Motor neuron (in vitro differentiated cells): ENCODE measurements around the gene WDFY2. TPM values are rescaled to one million over a fixed set of nuclear protein-coding genes. Genes with fewer than 3 reads are reported as not detected.
A peak's percentile ranks its signal among the peaks of the same experiment; 100 is the strongest.

Experiments
- ATAC-seq, 8 experiments: fragments of 200-7000 bp; cut with Tn5 transposase; replicated peaks in 6 of 8; 2 replicates each; pipeline ENCODE4 v1.8.0; 2021; ENCODE audit warnings: mild to moderate bottlenecking in 8 of 8, moderate library complexity in 8 of 8
- H3K27ac ChIP-seq, 2 donors: fragments of 250-450 bp; sonication (Bioruptor Pico); 2 replicates each; pipeline ENCODE4 v1.9.0; 2021; ENCODE audit warnings: antibody characterized with exemption in 2 of 2, mild to moderate bottlenecking in 2 of 2, moderate library complexity in 1 of 2
- H3K4me1 ChIP-seq, 2 donors: fragments of 250-450 bp; sonication (Bioruptor Pico); replicated peaks in 1 of 2; 2 replicates each; pipeline ENCODE4 v1.6.1; 2021; ENCODE audit warnings: antibody characterized with exemption in 2 of 2, mild to moderate bottlenecking in 2 of 2, moderate library complexity in 1 of 2
- H3K4me3 ChIP-seq, 5 donors: fragments of 250-450 bp; sonication (Bioruptor Pico); 2 replicates each; pipeline ENCODE4 v1.9.0; 2021; ENCODE audit warnings: antibody characterized with exemption in 5 of 5, mild to moderate bottlenecking in 5 of 5, moderate library complexity in 4 of 5
- WGBS, 10 experiments: fragments of 450-650 bp; shearing (Covaris generic); methylation state at CpG; one replicate each; pipeline ENCODE4 v1.0.0; 2022; 5-methylcytosine and 5-hydroxymethylcytosine counted together
- in situ Hi-C, 9 experiments: fragments of 400-800 bp; cut with MboI; loops; one replicate each; pipeline ENCODE4 v1.15.0; 2021; ENCODE audit warnings: low sequenced_read_pairs in 9 of 9, low pct_unique_long_range_greater_than_20kb in 2 of 9; ENCODE audit not compliant: unreplicated experiment in 9 of 9
- total RNA-seq, 8 experiments: library from RNA; unstranded; fragments of 300-600 nt; gene quantifications; 2 replicates each; pipeline versions ENCODE4 v1.2.3 to v1.2.4, GENCODE V29; 2022

WDFY2 gene
- total RNA-seq, 8 experiments from 2014 or later: 7.0 to 20.5 (median 11.7) TPM

- peaks cover 12 to 14% of the 10 kb centered on the region in 2 donors for H3K4me1 ChIP-seq
- no peak overlapping the region for H3K4me3 ChIP-seq
- in situ Hi-C loops: no loop called here
- 76 to 98% (median 89%) methylated on average over 4 to 6 of the region's 6 CpGs for WGBS, 10 experiments
- ATAC-seq: no peak
- H3K27ac ChIP-seq: no peak overlapping the region
Measured at GRCh38 chr13:51668580-51669195, 84.4 kb downstream of the WDFY2 start.

GRCh38 chr13:51673165-51673564, 88.9 kb downstream of the WDFY2 start:
- Histone ChIP-seq H3K27ac (no peak overlapping the region), H3K4me3 (no peak overlapping the region), H3K4me1 (peaks cover 12 to 14% of the 10 kb centered on the region in 2 donors)
- no peak for ATAC-seq
- in situ Hi-C loops: no loop called here
- WGBS, 10 experiments: 37 to 100% (median 88%) methylated on average over 1 to 2 of the region's 2 CpGs; no CpG with 5 or more reads in 1 of the 10 experiments

- no peak overlapping the region for H3K27ac ChIP-seq
- WGBS, 10 experiments: 85 to 100% (median 100%) methylated on average over 1 to 5 of the region's 5 CpGs; no CpG with 5 or more reads in 2 of the 10 experiments
- ATAC-seq: no peak
- in situ Hi-C loops: no loop called here
- peaks cover 5 to 10% of the 10 kb centered on the region in 2 donors for H3K4me1 ChIP-seq
- no peak overlapping the region for H3K4me3 ChIP-seq
Measured at GRCh38 chr13:51674276-51674675, 90.0 kb downstream of the WDFY2 start.

DNA sequence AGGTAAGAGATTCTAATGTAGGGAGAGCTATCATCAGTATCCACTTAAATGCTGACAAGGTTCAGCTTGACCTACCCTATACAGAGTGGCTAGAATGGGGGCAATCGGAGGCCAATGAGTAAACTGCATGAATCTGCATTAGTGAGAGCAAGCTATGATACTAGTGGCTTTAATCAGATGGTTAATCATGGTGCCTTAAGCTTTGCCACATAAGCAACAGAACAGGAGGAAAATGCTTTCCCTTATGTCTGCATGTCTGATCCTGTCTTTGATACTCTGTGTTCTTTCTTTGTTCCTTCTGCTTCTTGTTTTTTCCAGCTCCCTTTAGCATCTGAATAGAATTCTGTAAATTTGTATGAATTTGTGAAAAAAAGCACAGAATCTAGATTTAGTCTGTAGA, 91.1 kb downstream of the WDFY2 start:
- WGBS, 10 experiments: 60 to 100% (median 100%) methylated on average over 1 of the region's 1 CpG; no CpG with 5 or more reads in 3 of the 10 experiments
- ATAC-seq: no peak
- Histone ChIP-seq H3K27ac (no peak overlapping the region), H3K4me3 (no peak overlapping the region), H3K4me1 (no peaks in the 10 kb centered on the region)
- in situ Hi-C loops: no loop called here

DNA sequence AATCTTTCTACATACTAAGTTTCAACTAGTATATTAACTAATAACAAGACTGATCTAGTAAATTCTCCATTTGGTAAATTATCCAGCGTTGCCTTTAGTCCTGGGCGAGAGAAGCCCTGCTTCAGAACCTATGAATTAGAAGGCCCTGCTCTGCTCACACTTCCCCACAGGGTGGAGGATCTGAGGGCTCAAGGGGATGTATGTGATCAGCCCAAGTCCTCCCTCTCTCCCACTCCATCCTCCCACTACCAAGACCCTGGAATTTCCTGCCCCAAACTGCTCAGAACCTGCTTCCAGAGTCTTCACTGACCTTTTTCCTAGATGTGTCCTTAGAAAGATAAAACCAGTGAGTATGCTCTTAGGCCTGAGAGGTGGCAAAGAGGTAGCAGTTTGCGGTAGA, 91.6 kb downstream of the WDFY2 start:
- Histone ChIP-seq H3K27ac (no peak overlapping the region), H3K4me1 (no peaks in the 10 kb centered on the region), H3K4me3 (no peak overlapping the region)
- WGBS, 10 experiments: 83 to 100% (median 100%) methylated on average over 1 to 3 of the region's 3 CpGs; no CpG with 5 or more reads in 2 of the 10 experiments
- in situ Hi-C loops: no loop called here
- no peak for ATAC-seq

- in situ Hi-C loops: no loop called here
- WGBS, 10 experiments: 80 to 100% (median 98%) methylated on average over 1 to 3 of the region's 3 CpGs; no CpG with 5 or more reads in 2 of the 10 experiments
Measured at GRCh38 chr13:51676739-51677138, 92.5 kb downstream of the WDFY2 start.

GRCh38 chr13:51678420-51678819, 94.2 kb downstream of the WDFY2 start:
- Histone ChIP-seq H3K4me3 (no peak overlapping the region), H3K4me1 (no peaks in the 10 kb centered on the region), H3K27ac (no peak overlapping the region)
- ATAC-seq: peak in 3 of 8 experiments; percentile 52 to 58 (median 56)
- in situ Hi-C loops: no loop called here

More at GRCh38 chr13:51676739-51677138, 92.5 kb downstream of the WDFY2 start:
- no peaks in the 10 kb centered on the region for H3K4me1 ChIP-seq
- H3K4me3 ChIP-seq: no peak overlapping the region
- ATAC-seq: no peak
- H3K27ac ChIP-seq: no peak overlapping the region

DNA sequence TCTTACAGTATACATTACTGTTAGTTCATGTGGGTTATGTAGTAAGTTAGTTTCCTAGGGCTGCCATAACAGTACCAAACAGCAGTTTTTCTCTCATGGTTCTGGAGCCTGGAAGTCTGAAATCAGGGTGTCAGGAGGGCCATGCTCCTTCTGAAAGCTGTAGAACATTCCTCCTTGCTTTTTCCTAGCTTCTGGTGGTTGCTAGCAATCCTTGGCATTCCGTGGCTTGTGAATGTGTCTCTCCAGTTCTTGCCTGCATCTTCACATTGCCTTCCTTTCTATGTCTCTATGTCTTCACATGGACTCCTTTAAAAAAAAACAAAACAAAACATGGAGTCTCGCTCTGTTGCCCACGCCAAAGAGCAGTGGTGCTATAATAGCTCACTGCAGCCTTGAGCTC, 95.4 kb downstream of the WDFY2 start:
- Histone ChIP-seq H3K27ac (no peak overlapping the region), H3K4me1 (no peaks in the 10 kb centered on the region), H3K4me3 (no peak overlapping the region)
- in situ Hi-C loops: no loop called here
- no peak for ATAC-seq
- WGBS, 10 experiments: 60 to 100% (median 89%) methylated on average over 1 to 3 of the region's 3 CpGs; no CpG with 5 or more reads in 3 of the 10 experiments

DNA sequence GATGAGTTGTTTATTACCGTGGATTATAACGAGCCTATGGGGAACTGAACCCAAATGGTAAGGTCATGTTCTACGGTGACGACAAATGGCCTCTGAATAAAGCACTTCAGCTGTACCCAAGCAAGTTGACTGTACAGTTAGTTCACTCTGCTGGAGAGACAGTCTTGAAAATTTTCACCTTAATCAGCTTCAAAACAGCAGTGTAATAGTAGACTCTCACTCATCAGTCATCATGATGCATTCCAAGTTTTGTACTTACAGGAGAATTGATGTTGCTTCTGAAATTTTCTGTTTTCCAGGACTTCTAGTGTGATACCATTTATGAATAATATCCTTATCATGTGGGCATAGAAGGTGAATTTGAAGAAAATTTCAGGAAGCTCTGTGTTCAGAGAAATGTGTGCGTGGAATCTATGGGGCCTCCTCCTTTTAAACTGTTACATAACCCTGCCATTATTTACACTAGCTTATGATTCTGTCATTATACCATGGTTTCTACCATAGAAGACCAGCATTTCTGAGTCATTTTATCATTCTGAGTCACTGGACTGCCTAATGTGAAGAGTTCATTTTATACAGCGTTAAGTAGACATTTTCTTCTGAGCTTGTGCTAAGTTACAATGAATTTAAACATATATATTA, 96.9 kb downstream of the WDFY2 start:
- Histone ChIP-seq H3K4me3 (no peak overlapping the region), H3K4me1 (no peaks in the 10 kb centered on the region), H3K27ac (no peak overlapping the region)
- 51 to 100% (median 86%) methylated on average over 1 to 6 of the region's 6 CpGs for WGBS, 10 experiments
- in situ Hi-C loops: no loop called here
- peak in 5 of 8 experiments; percentile 35 to 80 (median 65) for ATAC-seq

DNA sequence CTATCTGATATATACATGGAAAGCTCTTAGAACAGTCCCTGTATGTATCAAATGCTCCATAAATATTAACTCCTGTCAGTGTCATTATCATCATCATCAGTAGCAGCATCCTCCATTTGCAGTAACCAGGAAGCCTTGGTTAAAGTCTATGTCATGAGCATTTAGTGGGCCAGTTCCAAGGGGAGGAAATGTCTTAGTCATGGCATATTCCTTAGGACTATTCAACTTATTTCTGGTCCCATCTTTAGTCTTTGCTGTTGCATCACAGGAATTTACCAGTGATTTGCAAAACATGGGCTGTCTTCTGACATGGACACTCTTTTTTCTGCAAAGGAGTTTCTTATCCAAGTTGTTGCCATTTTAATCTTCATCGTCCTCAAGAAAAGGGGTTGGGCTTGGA, 98.4 kb downstream of the WDFY2 start:
- H3K4me1 ChIP-seq: peaks cover 0 to 3% of the 10 kb centered on the region in 2 donors
- H3K4me3 ChIP-seq: no peak overlapping the region
- no peak overlapping the region for H3K27ac ChIP-seq
- in situ Hi-C loops: no loop called here
- no peak for ATAC-seq
- 40 to 100% (median 92%) methylated on average over 1 of the region's 1 CpG; no CpG with 5 or more reads in 3 of the 10 experiments for WGBS, 10 experiments

DNA sequence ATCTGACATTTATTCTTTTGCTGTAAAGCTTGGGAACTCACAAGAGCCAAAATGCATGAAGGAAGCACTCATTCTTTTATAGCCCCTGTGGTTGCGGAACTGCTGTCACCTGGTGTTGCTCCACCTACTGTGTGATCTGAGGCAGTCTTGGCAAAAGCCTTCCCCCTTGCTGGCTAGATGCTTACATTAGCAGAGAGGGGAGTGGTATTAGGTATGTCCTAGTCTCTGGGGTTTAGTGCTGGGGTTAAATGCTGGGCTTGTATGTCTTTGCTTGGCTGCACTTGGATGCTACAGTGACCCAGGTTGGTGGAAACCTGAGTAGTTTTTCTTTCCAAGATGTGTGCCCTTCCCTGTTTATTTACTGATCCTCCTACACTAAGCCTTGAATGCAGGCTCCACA, 99.3 kb downstream of the WDFY2 start:
- in situ Hi-C loops: no loop called here
- 100% methylated on average over 1 of the region's 1 CpG; no CpG with 5 or more reads in 9 of the 10 experiments for WGBS, 10 experiments
- Histone ChIP-seq H3K27ac (no peak overlapping the region), H3K4me1 (peaks cover 0 to 3% of the 10 kb centered on the region in 2 donors), H3K4me3 (no peak overlapping the region)
- ATAC-seq: no peak

- Histone ChIP-seq H3K4me1 (peaks cover 0 to 3% of the 10 kb centered on the region in 2 donors), H3K4me3 (no peak overlapping the region), H3K27ac (no peak overlapping the region)
- in situ Hi-C loops: no loop called here
- ATAC-seq: no peak
- WGBS, 10 experiments: 0 to 100% (median 83%) methylated on average over 1 to 3 of the region's 3 CpGs
Measured at GRCh38 chr13:51684076-51684475, 99.8 kb downstream of the WDFY2 start.

GRCh38 chr13:51687947-51688714, 103.9 kb downstream of the WDFY2 start:
- Histone ChIP-seq H3K27ac (no peak overlapping the region), H3K4me1 (peaks cover 3 to 6% of the 10 kb centered on the region in 2 donors), H3K4me3 (no peak overlapping the region)
- WGBS, 10 experiments: 53 to 100% (median 83%) methylated on average over 1 to 5 of the region's 5 CpGs
- in situ Hi-C loops: no loop called here
- ATAC-seq: peak in 2 of 8 experiments; percentile 21 to 54
